Aorta (tissue), 5 donors: ENCODE data around the gene MAPKAPK2. TPM values are rescaled to one million over a fixed set of nuclear protein-coding genes. Genes with fewer than 3 reads are reported as not detected.
A peak's percentile ranks its signal among the peaks of the same experiment; 100 is the strongest.
"Not testable (repeated sequence)": the region's sequence is repeated elsewhere in the genome, so short reads cannot be mapped to it uniquely, and the experiment has no call there.

ENCODE experiments used
- ATAC-seq: fragments of 200-7000 bp; cut with Tn5 transposase; one replicate; pipeline ENCODE4 v1.9.1; 2022; ENCODE audit warnings: moderate library complexity; ENCODE audit not compliant: low FRiP score
- DNase-seq, 2 donors: peaks; one replicate each; pipeline ENCODE4 v3.0.0-alpha.2; 2020
- H3K27ac ChIP-seq, 2 donors: one replicate each; pipeline ENCODE4 v1.5.1; 2013; ENCODE audit warnings: low read length in 2 of 2, mild to moderate bottlenecking in 2 of 2, moderate library complexity in 2 of 2, control low read depth in 1 of 2, inconsistent platforms in 1 of 2, low read depth in 1 of 2
- H3K27me3 ChIP-seq, 2 donors: one replicate each; pipeline ENCODE4 v1.6.1; 2013; ENCODE audit warnings: control low read depth in 1 of 2, low read length in 1 of 2, mild to moderate bottlenecking in 1 of 2, moderate library complexity in 1 of 2; ENCODE audit not compliant: insufficient read depth in 2 of 2, control insufficient read depth in 1 of 2
- H3K36me3 ChIP-seq, 2 donors: one replicate each; pipeline ENCODE4 v1.6.1; 2013; ENCODE audit warnings: control low read depth in 1 of 2, low read length in 1 of 2, mild to moderate bottlenecking in 1 of 2; ENCODE audit not compliant: insufficient read depth in 2 of 2, control insufficient read depth in 1 of 2
- H3K4me1 ChIP-seq, 2 donors: one replicate each; pipeline ENCODE4 v1.6.1; 2013; ENCODE audit warnings: low read length in 2 of 2, control low read depth in 1 of 2, mild to moderate bottlenecking in 1 of 2, moderate library complexity in 1 of 2; ENCODE audit not compliant: insufficient read depth in 2 of 2, control insufficient read depth in 1 of 2
- H3K4me3 ChIP-seq, 2 donors: one replicate each; pipeline ENCODE4 v1.5.1; 2013; ENCODE audit warnings: low read length in 2 of 2, control low read depth in 1 of 2, mild to moderate bottlenecking in 1 of 2
- H3K9me3 ChIP-seq: one replicate; pipeline ENCODE4 v1.6.1; 2013; ENCODE audit warnings: mild to moderate bottlenecking, low read length; ENCODE audit not compliant: control insufficient read depth
- WGBS, 2 donors: extraction: QIAGEN DNeasy Blood & Tissue Kit; methylation state at CpG; one replicate each; pipeline ENCODE4 v1.1.7; 2013; 5-methylcytosine and 5-hydroxymethylcytosine counted together
- intact Hi-C, 2 donors: fragments of 100-400 bp; cut with DNase I; formaldehyde crosslinking; loops; one replicate each; pipeline versions ENCODE4 v1.14.2 to v1.15.0; 2022
- long read RNA-seq, 2 donors: library from polyadenylated mRNA; unstranded; transcript quantifications; one replicate each; pipeline ENCODE4 v2.0.0, GENCODE V29; 2020 to 2021
- polyA plus RNA-seq, 2 donors: library from polyadenylated mRNA; stranded (reverse); fragments of 200-250 nt; gene quantifications; one replicate each; pipeline ENCODE4 v1.2.3, GENCODE V29; 2013
- total RNA-seq, 2 donors: library from RNA; stranded (reverse); fragmentation: NEBNext Ultra II Directional; extraction: Animal tissue kit (Norgen Biotek cat#: 25700); gene quantifications; one replicate each; pipeline ENCODE4 v1.2.1, GENCODE V29; 2021
- donor health status: healthy with polysubstance abuse.
- donor health status: Bipolar disorder and iron deficiency.
- donor health status: DM: no; HTN: no; CAD: no.
- donor health status: DM: no; HTN: no; CAD: no.
- donor health status: DM: yes; HTN: yes; CAD: no.

The MAPKAPK2 gene
- 100 to 1,000 TPM in 1 of 2 donors, 10 to 100 TPM in 1; 81.3 to 117 TPM for total RNA-seq
- polyA plus RNA-seq = 10 to 100 TPM; 40.2 to 54.1 TPM
- long read RNA-seq, donor 1, partial matches to known transcripts = 1 of 26 reads
- long read RNA-seq, donor 1, other reads (novel, unspliced or antisense) = 24 of 26 reads
- long read RNA-seq, donor 2, partial matches to known transcripts = 1 of 17 reads
- long read RNA-seq, donor 2, other reads (novel, unspliced or antisense) = 13 of 17 reads

DNA sequence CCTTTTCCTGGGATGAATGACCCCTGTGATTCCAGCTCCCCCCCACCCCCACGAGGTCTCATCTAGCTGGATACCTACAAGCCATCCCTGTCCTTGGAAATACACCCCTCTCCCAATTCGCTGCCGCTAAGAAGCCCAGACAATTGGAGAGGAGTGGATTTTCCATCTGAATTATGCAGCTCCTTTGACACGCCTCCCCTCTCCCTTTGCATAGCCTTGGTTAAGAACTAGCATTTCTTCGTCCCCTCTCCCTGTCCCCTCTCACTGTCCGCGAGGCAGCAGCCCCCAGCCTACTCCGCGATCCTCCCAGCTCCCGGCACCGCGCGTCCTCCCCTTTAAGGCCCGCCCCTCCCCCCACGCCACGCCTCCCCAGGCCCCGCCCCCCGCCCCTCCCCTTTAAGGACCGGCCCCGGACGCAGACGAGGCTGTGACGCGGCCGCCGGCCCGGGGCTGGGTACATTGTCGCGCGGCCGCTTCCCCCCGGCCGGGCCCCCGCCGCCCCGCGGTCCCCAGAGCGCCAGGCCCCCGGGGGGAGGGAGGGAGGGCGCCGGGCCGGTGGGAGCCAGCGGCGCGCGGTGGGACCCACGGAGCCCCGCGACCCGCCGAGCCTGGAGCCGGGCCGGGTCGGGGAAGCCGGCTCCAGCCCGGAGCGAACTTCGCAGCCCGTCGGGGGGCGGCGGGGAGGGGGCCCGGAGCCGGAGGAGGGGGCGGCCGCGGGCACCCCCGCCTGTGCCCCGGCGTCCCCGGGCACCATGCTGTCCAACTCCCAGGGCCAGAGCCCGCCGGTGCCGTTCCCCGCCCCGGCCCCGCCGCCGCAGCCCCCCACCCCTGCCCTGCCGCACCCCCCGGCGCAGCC, at the start of gene MAPKAPK2:
Gene MAPKAPK2, plus strand, starts transcription at position 428 of the 856 bp plus-strand sequence. Its CDS starts 325 bp downstream, at position 753.
- DNase-seq = peak; percentile 84 to 93
- H3K4me3 ChIP-seq = peak within 1 kb of the TSS; percentile 99 to 100
- no peaks in the 10 kb centered on the region for H3K27me3 ChIP-seq
- no peaks in the 10 kb centered on the region for H3K9me3 ChIP-seq
- intact Hi-C loops = loop anchor here in 1 of 2 donors (5.0 to 10.0 kb wide), 2 partner anchors 38 to 190 kb away; no protein-coding TSS in a partner anchor
- H3K27ac ChIP-seq = peak within 1 kb of the TSS; percentile 100
- no peaks in the 10 kb centered on the region for H3K36me3 ChIP-seq
- ATAC-seq = peak; percentile 87
- peaks cover 6 to 16% of the 10 kb centered on the region in 2 donors for H3K4me1 ChIP-seq
- 0 to 1% methylated on average over 35 to 82 of the region's 82 CpGs for WGBS, 2 donors

DNA sequence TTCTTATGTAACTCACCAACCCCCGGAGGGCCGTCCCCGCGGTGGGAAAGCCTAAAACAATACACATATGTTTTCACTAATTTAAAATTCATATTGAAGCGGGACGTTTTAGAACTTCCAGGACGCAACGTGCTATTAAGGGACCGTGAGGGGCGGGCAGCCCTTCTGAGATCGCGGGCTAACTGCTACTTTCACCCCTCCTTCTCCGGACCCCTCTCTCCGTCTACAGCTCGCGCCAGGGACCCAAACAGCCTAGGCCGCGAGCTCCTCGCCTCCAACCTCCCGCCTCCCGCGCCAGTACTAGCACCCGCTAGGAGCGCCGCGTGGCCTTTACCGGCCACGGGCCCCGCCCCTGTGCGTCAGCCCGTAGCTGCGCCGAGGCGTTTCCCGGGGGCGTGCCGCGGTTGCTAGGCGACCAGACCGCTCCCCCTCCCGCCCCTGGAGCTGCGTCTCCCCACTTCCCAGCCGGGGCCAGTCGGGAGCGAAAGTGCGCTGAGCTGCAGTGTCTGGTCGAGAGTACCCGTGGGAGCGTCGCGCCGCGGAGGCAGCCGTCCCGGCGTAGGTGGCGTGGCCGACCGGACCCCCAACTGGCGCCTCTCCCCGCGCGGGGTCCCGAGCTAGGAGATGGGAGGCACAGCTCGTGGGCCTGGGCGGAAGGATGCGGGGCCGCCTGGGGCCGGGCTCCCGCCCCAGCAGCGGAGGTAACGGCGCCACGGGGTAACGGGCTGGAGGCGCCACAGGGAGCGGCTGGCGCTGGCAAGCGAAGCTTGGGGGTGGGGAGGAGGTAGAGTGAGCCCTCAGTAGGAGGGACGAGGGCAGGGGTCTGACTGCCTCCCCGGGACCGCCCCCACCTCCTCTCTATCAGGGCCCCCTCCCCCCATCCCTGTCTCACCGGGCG, 49.4 kb upstream of the MAPKAPK2 start, which contains the start of gene DYRK3:
Gene DYRK3, plus strand, starts transcription at position 457 of the 898 bp plus-strand sequence. Its CDS starts 168 bp downstream, at position 625.
- H3K27me3 ChIP-seq = no peaks in the 10 kb centered on the region
- H3K4me3 ChIP-seq = peak within 1 kb of the TSS; percentile 56 to 79
- peak; percentile 97 for ATAC-seq
- H3K27ac ChIP-seq = peak within 1 kb of the TSS in 1 of 2 donors; percentile 15
- intact Hi-C loops = loop anchor here in 1 of 2 donors (2.0 kb wide), 1 partner anchor 29 kb away; no protein-coding TSS in a partner anchor
- peaks cover 0 to 4% of the 10 kb centered on the region in 2 donors for H3K4me1 ChIP-seq
- no peaks in the 10 kb centered on the region for H3K9me3 ChIP-seq
- WGBS, 2 donors = 0% methylated on average over 83 to 84 of the region's 84 CpGs
- DNase-seq = peak; percentile 96 to 99
- H3K36me3 ChIP-seq = no peaks in the 10 kb centered on the region

DNA sequence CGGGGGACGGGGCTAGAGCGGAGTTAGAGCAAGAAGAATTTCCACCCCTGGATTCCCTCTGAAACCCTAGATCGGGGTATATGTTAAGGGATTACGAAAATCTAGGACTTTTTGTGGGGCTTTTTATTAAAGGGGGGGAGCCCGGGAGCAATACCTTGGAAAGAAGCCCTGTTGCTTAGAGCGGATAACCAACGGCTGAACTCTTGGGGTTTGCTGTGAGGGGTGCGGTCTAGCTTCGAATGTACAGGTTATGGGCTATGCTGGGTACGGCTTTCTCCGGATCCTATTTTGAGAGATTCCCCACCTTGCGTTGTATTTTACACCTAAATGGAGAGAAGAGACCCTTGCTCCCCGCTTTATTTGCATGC, 48.7 kb upstream of the MAPKAPK2 start:
- H3K9me3 ChIP-seq = no peaks in the 10 kb centered on the region
- ATAC-seq (no peak), DNase-seq (no peak)
- peaks cover 0 to 4% of the 10 kb centered on the region in 2 donors for H3K4me1 ChIP-seq
- no peaks in the 10 kb centered on the region for H3K36me3 ChIP-seq
- H3K27ac ChIP-seq = peak overlapping the region in 1 of 2 donors; percentile 9
- H3K4me3 ChIP-seq = peak overlapping the region; percentile 56 to 79
- intact Hi-C loops = loop anchor here (2.0 kb wide), 2 partner anchors 27 to 29 kb away; no protein-coding TSS in a partner anchor
- H3K27me3 ChIP-seq = no peaks in the 10 kb centered on the region
- WGBS, 2 donors = 2 to 6% methylated on average over 14 of the region's 14 CpGs

DNA sequence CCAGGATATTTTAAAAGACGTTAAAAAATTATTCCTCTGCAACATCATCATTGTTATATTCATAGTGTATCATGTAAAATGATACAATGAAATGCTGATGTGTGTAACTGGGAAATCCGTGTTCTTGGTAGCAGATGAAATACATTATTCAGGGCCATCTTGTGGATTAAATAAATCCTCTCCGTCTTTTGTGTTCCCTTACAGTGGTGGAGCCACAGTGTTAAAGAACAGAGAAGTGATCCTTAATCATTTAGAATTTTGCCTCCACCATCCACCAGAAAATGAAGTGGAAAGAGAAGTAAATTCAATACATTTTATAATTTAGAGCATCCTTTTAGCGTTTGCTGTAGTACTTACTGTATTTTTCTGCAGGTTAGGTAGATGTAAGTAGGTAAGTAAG, 48.0 kb upstream of the MAPKAPK2 start:
- DNase-seq (no peak), ATAC-seq (no peak)
- intact Hi-C loops = loop anchor here in 1 of 2 donors (2.0 kb wide), 1 partner anchor 26 kb away; no protein-coding TSS in a partner anchor
- no peaks in the 10 kb centered on the region for H3K36me3 ChIP-seq
- no peaks in the 10 kb centered on the region for H3K27me3 ChIP-seq
- peaks cover 0 to 4% of the 10 kb centered on the region in 2 donors for H3K4me1 ChIP-seq
- no peak overlapping the region for H3K27ac ChIP-seq
- no peaks in the 10 kb centered on the region for H3K9me3 ChIP-seq
- 19% methylated on average over 4 of the region's 4 CpGs for WGBS, 2 donors
- H3K4me3 ChIP-seq = no peak overlapping the region

DNA sequence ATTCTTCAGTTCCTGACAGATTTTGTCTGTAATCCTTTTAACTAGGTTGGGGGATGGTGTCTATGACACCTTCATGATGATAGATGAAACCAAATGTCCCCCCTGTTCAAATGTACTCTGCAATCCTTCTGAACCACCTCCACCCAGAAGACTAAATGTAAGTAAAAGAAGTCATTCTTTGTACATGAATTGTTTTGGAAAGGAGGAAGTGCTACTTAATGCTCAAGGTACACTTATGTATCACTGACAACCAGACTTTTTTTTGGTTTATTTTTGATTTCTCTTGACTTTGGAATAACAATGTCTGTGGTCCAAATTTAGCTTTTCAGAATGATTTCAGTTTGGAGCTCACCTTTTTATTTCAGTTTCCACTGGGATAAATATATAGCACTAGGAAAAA, 47.1 kb upstream of the MAPKAPK2 start:
- no peak for ATAC-seq
- H3K4me3 ChIP-seq = no peak overlapping the region
- intact Hi-C loops = loop anchor here in 1 of 2 donors (2.0 kb wide), 1 partner anchor 25 kb away; no protein-coding TSS in a partner anchor

DNA sequence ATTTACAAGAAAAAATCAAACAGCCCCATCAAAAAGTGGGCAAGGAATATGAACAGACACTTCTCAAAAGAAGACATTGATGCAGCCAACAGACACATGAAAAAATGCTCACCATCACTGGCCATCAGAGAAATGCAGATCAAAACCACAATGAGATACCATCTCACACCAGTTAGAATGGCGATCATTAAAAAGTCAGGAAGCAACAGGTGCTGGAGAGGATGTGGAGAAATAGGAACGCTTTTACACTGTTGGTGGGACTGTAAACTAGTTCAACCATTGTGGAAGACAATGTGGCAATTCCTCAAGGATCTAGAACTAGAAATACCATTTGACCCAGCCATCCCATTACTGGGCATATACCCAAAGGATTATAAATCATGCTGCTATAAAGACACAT, 42.6 kb upstream of the MAPKAPK2 start:
- H3K9me3 ChIP-seq, intact Hi-C loops, DNase-seq, H3K4me1 ChIP-seq, H3K27ac ChIP-seq, H3K4me3 ChIP-seq, ATAC-seq, H3K27me3 ChIP-seq, H3K36me3 ChIP-seq: not testable (repeated sequence)
- 75 to 86% methylated on average over 2 of the region's 2 CpGs for WGBS, 2 donors

More for the DNA sequence above, 47.1 kb upstream of the MAPKAPK2 start:
- Histone ChIP-seq H3K4me1 (peaks cover 0 to 4% of the 10 kb centered on the region in 2 donors), H3K27ac (no peak overlapping the region), H3K9me3 (no peaks in the 10 kb centered on the region), H3K36me3 (no peaks in the 10 kb centered on the region), H3K27me3 (no peaks in the 10 kb centered on the region)
- no peak for DNase-seq

DNA sequence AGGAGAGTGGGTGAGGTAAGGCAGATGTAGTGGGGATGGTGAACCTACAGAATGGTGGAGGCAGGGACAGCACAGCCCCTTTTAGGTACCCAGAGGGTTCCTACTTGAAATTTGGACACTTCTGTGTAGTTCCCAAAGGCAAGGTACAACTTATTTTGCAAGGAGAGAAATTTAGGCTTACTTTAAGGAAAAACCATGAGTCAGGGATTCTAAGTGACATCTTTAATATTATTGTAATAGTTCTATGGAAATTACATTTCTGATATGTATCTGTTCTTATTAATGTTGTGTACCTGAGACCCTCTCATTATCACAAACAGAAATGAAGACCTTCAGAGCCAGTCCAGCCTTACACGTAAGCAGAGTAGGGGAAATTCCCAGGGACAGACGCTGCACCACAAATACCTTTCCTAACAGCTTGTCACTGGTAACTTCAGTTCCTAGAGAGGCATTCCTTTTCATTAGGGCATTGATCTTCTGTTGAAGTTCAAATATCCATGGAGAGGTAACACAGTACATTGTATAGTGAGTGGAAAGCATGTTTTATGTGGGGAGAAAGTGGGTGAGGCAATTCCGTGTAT, 41.5 kb upstream of the MAPKAPK2 start:
- Histone ChIP-seq H3K36me3 (peaks cover 0 to 3% of the 10 kb centered on the region in 2 donors), H3K9me3 (no peaks in the 10 kb centered on the region), H3K27ac (no peak overlapping the region), H3K27me3 (no peaks in the 10 kb centered on the region), H3K4me1 (no peaks in the 10 kb centered on the region), H3K4me3 (no peak overlapping the region)
- intact Hi-C loops = no loop called here
- WGBS, 2 donors = 87 to 90% methylated on average over 3 of the region's 3 CpGs
- DNase-seq = no peak
- ATAC-seq = no peak

DNA sequence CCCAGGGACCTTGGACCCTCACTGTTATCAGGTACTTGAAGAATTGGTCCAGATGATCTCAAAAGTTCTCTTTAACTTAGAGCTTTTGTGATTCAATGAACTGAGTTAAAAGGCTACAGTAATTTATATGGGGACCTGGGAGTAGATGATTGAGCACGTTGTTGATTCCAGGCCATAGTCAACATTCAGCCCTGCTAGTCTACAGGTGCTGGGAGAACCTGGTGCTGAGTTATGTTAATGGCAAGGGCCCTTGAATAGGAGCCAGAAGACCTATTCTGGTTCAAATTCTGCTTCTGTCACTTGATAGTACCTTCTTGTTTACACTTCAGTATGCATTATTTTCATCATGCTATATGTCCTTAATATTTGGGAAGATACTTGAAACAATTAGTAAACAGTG, 38.2 kb upstream of the MAPKAPK2 start:
- 81 to 90% methylated on average over 1 of the region's 1 CpG for WGBS, 2 donors

More for the DNA sequence above, 38.2 kb upstream of the MAPKAPK2 start:
- Histone ChIP-seq H3K27ac (no peak overlapping the region), H3K36me3 (peaks cover 2 to 3% of the 10 kb centered on the region in 2 donors), H3K9me3 (no peaks in the 10 kb centered on the region), H3K27me3 (no peaks in the 10 kb centered on the region), H3K4me3 (no peak overlapping the region), H3K4me1 (no peaks in the 10 kb centered on the region)
- intact Hi-C loops = no loop called here
- no peak for DNase-seq
- ATAC-seq = no peak
